ENCODE measurements around the gene IL3.

DNA sequence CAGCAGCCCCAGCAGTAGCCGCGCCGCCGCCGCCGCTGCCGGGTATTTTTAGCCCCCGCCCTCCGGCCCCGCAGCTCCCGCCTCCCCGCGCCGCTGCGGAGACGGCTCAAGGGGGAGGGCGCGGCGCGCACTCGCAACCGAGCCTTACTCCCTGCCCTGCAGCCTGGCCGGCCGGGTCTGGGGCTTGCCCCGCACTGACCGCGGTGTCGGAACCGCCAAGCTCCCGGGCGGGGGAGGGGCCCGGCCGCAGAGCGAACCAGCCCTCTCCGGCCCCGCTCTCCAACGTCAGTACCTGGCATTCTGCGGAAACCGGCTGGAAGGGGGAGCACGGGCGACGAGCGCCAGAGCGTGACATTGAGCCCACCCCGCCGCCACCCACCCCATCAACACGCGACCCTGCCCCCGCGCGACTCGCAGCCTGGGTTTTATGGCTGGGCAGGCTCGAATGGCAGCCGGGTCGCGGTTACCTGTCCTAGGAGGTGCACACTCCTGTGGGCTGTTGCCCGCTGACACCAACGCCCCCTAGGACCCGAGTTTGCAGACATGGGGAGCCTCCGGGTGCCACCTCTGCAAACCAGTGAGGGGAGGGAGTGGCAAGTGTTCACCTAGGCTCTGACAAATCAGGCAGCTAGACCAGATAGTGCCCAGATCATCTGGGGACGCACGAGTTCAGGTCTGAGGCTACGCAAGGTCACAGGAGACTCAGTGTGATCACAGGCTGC is 48.7 kb upstream of the IL3 start, which contains the start of gene ACSL6:
- TF ChIP-seq, protein P1, sequence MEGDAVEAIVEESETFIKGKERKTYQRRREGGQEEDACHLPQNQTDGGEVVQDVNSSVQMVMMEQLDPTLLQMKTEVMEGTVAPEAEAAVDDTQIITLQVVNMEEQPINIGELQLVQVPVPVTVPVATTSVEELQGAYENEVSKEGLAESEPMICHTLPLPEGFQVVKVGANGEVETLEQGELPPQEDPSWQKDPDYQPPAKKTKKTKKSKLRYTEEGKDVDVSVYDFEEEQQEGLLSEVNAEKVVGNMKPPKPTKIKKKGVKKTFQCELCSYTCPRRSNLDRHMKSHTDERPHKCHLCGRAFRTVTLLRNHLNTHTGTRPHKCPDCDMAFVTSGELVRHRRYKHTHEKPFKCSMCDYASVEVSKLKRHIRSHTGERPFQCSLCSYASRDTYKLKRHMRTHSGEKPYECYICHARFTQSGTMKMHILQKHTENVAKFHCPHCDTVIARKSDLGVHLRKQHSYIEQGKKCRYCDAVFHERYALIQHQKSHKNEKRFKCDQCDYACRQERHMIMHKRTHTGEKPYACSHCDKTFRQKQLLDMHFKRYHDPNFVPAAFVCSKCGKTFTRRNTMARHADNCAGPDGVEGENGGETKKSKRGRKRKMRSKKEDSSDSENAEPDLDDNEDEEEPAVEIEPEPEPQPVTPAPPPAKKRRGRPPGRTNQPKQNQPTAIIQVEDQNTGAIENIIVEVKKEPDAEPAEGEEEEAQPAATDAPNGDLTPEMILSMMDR (IDR thresholded peaks at IDR 0.05): no peak
- no peak for TF ChIP-seq POLR2A (IDR thresholded peaks at IDR 0.05; ENCODE audit: low read depth)
- TF ChIP-seq EP300 (IDR thresholded peaks at IDR 0.05): no peak
